NCI-H1092 treated with DMSO at 0.1 percent for 48 hours (cell line): ENCODE results near the gene ATE1.
"Not testable (repeated sequence)": the region's sequence is repeated elsewhere in the genome, so short reads cannot be mapped to it uniquely, and the experiment has no call there.

Source experiments
- DNase-seq: peaks from one replicate; lab custom pipeline; 2025; lab: John Stamatoyannopoulos, UW

ATE1 gene

DNA sequence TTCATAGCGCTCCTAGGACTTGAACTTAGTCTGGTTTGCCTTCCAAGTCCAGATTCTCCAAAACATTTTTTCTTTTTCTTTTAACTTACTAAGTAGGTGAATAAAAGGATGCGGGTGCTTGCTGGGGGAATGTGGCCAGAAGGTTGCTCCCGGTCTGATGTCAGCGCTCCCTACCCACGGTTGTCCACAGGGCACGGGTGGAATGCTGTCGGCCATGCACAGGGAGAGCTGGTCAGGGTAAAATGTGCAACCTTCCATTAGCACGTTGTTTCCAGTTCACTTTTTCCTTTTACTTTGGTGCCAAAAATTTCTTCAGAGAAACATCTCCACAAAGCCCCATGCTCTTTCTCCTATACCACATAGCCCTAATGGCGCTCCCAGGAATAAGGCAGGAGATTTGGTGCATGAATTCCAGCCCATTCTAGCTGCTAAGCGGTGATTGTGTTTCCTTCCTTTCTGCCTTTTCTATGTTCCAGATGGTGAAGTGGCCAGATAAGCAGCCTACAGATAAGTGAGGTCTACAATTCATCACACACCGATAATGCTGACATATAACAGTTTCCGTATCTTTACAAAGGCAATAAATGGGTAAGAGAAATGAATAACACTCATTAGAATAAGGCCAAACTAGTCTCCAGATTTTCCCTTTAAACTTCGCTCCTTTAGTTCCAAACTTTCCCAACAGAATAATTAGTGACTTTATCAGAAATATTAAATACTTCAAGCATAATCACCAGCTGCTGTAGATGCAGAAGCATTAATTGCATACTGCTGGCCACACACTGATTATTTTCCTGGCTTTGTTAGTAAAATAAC lies 191.3 kb downstream of the ATE1 start:
- no peak for DNase-seq

DNA sequence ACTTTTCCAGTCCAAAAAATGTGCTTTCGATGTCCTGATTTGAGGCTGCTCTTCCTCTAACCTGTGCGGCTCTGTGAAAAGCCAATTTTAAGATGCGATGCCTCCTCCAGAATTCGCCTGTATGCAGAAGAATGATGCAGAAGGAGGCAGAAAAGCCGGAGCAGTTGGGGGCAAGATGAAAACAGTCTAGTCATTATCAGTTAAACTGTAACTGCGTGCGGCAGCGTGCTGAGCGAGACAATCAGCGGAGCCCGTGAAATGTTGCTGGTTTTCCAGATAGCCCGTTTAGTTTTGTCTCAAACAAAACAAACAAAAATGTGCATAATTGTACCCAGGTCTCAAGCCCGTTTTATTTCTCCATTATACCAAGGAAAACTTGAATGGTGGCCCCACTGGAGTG lies 192.6 kb downstream of the ATE1 start:
- no peak for DNase-seq

DNA sequence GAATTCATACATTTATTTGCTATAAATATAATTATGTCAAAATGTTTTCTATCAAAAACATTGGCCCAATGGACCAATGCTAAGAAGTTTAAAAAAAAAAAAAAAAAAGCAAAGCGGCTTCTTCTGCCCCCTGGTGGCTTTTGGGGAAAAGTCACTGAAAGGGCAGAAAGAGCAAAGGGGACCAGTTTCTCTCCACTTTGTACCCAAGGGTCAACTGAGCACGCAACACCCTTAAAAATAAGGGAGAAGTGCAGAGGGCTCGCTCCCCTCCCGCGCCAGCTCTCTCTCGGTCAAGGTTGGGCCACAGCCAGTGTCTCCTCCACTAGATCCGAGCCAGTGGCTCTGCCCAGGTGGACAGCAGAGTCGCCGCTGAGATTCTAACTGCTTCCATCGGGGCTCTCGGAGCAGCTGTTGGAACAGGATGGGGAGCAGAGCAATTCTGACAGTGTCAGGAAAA lies 193.2 kb downstream of the ATE1 start:
- peak; percentile 1 for DNase-seq

DNA sequence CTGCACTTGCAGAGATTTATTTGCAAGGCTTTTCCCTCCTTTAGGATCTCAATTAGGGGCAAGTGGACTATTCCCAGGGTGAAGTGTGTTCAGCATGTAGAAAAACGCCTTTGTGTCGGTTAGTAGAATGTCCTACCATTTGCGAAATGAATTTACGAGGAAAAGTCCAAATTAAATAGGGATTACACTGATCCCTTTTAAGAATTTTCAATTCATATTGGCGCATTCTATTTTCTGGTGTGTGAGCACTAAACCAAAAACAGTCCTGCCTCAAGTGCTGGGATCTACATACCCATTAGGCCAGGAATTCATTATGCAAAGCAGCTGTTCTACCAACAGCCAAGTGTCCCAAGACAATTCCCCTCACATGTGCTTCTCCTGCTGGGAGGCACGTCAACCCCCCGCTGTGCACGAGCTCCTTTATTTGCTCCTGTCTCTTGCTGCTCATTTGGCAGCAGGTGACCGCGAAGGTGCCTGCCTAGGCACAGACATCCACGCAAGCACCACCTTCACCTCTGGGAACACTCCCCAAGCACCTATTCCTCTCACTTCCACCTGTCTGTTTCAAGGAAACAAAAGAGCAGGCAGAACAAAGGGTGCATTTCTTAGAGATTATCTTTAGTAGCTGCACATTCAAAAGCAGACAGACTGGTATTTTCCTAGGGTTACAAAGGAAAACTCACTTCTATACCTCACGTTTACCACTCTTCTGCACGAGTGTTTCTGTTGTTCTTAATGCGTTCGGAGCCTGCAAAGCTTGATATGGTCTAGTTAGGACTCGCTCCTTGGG lies 195.0 kb downstream of the ATE1 start:
- DNase-seq, result no peak

DNA sequence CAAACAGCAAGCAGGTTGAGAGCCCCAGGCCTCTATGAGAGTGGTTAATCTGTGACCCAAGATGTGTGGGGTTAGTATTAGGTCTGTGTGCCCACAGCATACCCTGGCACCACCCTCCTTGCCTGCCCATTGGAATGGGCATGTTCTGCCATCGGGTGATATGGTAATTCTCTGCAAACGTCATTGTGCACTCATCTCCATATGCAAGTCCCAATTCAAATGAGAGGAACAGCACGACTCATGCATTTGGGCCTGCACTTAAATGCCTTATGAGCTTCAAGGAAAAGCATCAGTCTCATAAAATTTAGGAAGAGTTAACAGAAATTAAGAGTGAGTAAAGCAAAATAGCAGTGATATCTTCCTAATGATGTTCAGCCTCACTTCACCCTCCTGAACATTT lies 195.7 kb downstream of the ATE1 start:
- no peak for DNase-seq

DNA sequence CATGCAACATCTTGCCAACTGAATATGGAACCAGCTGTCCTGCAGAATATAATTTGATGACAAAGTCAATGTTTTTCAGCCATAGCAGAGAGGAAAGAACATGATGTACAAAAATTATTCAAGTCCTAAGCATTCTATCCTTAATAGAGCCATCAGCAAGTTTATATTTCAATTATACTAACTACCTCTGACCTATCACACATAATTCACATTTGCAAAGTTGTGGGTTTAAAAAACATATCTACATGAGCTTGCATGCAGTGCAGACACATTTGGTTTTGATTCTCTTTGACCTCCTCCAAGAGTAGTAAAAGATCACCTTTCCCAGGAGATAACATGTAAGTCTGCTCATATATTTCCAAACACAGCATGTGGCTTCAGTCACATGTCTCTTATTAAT lies 203.5 kb downstream of the ATE1 start:
- no peak for DNase-seq

DNA sequence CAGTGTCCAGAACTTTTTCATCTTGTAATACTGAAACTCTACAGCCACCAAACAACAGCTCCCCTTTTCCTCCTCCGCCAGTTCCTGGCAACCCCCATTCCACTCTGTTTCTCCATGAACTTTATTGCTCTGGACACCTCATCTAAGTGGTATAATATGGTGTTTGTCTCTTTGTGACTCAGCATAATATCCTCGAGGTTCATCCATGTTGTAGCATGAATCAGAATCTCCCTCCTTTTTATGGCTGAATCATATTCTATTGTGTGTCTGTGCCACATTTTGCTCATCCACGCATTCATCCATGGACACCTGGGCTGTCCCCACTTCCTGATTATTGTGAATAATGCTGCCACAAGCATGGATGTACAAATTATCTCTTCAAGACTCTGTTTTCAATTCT lies 205.2 kb downstream of the ATE1 start:
- no peak for DNase-seq

DNA sequence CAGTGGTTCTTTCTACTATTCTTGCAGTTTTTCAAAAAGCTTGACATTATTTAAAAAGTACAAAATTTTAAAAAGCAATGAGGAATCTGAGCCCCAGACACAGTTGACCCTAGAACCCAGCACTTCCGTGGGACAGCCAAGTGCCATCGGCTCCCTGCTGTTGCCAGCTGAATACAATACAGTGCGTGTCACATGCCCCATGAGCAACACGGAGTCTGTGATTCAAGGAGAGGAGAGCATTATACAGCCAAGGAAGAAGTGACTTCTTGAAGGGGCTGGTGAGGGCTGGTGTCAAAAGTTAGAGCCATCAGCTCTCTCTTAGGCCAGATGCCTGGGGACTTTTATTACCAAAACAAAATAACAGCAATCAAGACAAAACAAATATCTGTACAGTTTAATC lies 206.6 kb downstream of the ATE1 start:
- DNase-seq, result no peak

DNA sequence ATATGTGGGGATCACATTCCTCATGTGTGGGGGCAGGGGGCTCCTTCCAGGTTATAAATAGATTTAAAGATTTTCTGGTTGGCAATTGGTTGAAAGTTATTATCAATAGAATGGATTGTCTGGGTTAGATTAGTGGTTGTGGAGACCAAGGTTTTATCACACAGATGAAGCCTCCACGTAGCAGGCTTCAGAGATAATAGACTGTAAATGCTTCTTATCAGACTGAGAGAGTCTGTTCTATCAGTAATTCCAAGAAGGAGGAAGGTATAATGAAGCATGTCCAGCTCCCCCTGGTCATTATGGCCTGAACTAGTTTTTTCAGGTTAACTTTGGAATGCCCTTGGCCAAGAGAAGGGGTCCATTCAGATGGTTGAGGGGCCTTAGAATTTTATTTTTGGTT lies 211.9 kb downstream of the ATE1 start:
- DNase-seq, result no peak

DNA sequence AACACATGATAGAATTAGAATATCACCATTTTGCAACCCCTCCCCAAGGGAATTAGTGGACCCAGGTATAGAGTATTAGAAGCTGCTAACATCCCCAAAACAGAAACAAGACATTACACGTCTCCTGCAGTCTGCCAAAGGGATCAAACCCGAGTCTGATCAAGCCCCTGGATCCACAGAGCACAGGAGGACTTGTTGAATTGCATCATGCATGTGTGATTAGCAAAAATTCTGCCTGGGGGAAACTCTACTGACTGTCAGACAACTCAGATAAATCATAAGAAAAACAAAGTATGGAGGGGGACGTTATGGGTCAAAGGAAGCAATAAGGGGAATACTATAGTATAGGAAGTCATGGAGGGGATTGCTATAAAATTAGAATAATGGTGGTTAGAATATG lies 212.8 kb downstream of the ATE1 start:
- DNase-seq, result no peak

DNA sequence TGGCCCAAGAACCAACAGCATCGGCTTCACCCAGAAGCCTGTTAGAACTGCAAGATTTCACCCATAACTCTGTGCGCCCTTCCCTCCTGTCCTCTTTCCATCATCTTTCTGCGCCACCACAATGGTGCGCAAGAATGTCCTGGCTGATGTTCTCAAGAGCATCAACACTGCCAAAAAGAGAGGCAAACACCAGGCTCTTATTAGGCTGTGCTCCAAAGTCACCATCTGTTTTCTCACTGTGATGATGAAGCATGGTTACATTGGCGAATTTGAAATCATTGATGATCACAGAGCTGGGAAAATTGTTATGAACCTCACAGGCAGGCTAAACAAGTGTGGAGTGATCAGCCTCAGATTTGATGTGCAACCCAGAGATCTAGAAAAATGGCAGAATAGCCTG lies 214.3 kb downstream of the ATE1 start:
- DNase-seq, result no peak

DNA sequence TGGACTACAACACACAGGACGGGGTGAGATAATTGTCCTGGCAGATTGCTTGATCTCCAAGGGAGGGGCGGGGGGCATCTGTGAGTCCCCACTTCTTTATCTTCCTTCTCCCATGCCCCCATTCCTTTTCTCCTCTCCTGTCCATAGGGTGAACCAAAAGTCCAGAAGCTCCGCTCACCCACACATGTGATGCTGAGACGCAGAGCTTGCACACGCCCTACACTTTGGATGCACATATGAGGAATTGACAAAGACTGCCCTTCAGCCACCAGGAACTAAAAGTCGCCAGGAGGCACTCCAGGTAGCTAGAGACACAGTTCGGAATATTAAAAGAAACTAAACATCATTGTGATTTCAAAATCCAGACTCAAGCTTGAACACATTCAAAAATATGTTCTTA lies 216.9 kb downstream of the ATE1 start:
- no peak for DNase-seq

DNA sequence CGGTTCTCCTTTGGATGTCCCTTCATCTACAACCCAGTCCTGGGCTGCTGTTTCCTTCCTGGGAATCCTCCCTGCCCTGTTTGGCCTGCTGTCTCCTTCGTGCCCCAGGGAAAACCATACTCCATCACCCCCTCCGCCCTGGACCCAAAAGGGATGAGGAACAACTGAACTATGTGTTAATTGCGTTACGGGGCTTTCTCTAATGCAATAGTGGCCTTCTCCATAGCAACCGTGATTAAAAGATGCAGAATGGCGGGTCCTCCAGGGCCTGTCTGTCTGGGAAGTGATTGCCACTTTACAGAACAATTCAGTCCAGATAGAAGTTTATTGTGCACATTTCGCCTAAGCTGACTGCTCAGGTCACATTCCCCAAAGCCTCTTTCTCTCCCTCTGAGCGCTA lies 217.6 kb downstream of the ATE1 start:
- DNase-seq, result no peak

DNA sequence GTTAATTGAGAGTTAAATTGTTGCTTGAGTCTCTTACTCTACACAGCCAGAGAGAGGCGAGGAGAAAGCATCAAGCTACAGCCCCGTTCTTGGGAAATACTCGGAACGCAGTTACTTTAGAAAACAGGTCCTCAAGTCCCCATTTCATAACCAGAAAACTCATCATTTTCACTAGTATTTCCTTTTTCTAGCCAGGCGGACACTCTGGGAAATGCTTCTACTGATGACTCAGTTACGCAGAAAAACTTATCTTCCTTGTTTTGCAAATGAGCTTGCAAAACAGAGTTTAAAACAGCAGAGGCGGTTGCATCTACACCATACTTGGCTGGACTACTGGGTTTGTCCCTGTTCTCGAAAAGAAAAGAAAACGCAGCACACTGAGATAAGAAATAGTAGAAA lies 218.2 kb downstream of the ATE1 start:
- no peak for DNase-seq

DNA sequence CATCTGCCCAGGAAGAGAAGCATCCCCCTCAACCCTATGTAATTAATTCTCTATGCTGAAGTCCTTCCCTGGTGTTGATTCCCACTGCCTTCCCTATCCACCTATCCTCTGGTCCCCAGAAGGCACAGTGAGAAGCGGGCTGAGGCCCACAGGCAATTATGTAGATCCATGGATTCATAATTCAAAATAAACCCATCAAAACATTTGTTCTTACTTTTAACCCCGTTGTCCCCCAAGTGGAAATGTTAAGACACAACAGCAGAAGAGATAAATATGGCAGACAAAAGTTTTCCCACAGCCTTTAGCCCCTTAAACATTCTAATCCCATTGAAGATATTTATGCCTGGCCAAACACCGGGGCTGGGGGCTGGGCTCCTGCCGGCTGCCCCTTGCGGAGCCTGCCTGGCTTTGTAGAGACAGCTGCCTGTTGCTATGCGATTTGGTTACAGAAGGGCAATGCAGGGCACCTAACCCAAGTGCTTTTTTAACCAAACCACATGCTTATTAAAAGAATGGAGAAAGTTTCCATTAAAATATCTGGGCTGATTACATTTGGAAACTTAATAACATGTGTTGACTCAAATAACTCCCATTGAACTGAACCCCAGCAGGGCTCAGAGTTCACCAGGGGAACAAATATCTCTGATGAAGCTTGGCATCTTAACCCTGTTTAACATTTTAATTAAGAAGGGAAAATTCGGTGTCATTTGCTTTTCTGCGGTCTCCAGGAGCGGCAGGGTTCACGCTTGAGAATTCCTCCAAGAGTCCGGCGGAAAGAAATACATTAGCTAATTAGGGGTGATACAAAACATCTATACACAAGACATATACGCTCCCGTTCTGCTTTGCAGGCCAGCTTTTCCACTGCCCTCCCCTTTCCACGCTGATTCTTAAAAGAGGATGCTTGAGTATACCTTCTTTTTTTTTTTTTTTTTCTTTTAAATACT lies 218.8 kb downstream of the ATE1 start:
- no peak for DNase-seq

DNA sequence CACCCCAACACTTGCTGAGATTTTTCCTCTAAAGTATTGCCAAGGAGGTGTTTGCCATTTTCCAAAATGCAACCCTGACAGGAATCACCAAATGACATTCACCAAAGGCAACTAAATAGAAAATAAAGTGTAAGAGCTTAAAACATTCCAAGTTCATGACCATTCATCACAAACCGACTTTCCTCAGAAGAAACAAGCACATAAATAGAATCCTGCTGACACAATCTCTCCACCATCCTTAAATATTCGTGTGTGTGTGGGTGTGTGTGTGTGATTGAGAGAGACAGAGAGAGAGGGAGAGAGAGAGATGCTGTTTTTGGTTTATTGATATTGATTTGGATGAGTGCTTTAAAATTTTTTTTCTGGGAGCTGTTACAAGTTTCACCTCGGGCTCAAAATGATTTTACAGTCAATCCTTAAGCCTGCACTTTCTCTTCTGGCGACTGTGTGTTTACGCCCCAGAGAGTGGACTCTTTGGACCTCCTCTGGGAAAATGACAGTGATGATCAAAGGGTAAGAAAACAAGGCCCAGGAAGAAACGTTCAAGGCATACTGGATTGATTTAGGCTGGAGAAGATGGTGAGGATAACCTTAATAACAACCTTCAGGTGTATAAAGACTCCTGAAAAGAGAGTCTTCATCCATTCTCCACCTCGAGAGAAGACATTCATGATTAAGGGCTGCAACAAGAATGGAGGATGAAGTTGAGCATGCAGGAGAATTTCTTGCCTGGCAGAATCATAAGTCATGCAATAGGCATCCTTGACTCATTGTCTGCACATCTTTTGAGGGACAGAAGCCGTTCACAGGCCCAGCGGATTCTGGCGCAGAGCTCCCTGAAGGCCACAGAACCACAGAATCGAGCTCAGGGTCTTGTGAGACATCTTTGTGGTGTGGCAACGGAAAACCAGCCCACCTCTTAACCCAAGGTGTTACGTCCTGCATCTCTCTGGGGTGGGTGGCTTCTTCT lies 225.2 kb downstream of the ATE1 start:
- no peak for DNase-seq

DNA sequence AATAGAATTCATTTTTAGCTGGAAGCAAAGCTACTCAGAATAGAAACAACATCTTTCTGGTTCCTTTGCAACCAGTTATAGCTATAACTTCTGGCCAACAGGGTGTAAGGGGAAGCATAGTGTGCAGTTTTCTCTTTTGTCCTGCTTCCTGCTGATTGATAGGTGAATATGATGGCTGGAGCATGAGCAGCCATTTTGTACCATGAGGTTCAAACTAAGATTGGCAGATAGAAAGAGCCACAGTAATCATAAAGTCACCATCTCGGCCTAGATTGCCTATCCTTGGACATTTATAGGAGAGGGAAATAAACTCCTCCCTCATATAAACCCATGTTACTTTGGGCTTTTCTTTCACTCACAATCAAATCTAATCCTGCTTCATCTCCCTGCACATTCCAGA lies 227.4 kb downstream of the ATE1 start:
- no peak for DNase-seq

DNA sequence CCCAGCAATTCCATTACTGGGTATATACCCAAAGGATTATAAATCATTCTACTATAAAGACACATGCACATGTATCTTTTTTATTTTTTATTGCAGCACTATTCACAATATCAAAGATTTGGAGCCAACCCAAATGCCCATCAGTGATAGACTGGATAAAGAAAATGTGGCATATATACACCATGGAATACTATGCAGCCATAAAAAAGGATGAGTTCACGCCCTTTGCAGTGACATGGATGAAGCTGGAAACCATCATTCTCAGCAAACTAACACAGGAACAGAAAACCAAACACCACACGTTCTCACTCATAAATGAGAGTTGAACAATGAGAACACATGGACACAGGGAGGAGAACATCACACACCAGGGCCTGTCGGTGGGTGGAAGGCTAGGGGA lies 228.1 kb downstream of the ATE1 start:
- DNase-seq, result not testable (repeated sequence)

DNA sequence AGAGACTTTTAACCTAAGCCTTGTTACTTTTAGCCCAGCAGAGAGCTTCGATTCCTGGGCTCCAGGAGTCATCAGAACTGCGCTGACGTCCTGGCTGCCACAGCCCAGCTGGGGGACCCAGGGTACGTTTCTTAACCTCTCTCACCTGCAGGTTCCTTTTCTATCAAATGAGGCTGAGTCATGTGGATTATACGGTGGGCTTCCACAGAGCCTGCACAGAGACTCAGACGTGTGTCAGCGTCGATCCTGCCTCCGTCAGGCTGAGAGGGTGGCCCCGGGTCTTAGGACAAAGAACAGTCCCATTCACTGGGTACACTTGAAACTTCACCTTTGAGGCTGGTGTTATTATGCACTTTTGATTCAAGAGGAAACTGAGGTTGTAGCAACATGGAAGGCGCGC lies 228.9 kb downstream of the ATE1 start:
- DNase-seq, result no peak

DNA sequence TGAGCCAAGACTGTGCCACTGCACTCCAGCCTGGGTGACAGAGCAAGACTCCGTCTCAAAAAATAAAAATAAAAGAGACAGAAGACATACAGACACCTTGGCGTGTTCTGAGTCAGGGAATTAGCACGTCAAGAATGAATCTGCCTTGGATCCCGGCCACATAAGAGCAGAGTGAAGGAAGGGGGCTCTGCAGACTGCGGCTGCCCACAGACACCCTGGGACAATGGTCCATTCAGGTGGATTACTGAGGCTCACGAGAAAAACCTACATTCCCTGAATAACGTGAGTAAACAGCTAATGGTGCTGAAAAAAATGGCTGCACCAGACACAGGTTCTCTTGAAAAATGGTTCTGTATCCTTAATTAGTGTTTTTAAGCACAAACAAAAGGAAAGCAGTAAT lies 229.5 kb downstream of the ATE1 start:
- DNase-seq, result no peak

DNA sequence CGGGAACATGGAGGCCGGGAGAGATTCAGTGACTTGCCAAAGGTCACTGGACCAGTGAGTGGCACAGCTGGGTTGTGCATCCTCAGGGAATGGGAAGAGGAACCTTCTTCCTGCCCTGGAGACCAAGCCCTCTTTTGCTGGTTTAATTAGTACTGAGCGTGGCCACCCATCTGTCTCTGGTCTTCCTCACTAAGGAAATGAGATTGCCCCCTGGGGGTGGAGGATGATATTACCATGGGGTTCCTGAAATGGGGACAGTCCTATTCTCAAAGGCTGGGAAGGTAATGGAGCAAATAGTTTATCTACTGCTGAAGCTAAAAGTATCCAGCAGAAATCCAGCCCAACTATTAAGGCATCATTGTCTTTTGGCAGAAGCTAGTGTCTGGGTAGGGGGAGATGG lies 231.0 kb downstream of the ATE1 start:
- no peak for DNase-seq
